ENCODE results near the gene CCDC198.

DNA sequence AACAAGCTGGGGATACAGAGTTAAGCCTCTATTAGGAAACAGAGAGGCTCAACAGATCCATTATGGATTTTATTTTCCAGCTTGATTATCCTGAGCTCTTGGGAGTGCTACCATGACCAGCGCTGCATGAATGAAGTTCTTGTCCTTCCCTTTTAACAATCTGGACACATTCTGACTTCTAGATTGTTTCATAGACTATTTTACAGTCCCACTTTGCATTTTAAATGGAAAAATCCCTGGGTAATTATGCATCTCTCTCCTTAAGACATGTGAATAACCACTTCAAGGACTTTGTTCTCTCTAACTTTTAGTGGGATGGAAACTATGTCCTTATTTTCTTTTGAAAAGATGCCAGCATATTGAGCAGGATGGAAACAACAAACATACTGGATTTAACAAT is 2.0 kb downstream of the CCDC198 start:
- TF ChIP-seq, protein P1, sequence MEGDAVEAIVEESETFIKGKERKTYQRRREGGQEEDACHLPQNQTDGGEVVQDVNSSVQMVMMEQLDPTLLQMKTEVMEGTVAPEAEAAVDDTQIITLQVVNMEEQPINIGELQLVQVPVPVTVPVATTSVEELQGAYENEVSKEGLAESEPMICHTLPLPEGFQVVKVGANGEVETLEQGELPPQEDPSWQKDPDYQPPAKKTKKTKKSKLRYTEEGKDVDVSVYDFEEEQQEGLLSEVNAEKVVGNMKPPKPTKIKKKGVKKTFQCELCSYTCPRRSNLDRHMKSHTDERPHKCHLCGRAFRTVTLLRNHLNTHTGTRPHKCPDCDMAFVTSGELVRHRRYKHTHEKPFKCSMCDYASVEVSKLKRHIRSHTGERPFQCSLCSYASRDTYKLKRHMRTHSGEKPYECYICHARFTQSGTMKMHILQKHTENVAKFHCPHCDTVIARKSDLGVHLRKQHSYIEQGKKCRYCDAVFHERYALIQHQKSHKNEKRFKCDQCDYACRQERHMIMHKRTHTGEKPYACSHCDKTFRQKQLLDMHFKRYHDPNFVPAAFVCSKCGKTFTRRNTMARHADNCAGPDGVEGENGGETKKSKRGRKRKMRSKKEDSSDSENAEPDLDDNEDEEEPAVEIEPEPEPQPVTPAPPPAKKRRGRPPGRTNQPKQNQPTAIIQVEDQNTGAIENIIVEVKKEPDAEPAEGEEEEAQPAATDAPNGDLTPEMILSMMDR (IDR thresholded peaks at IDR 0.05) = no peak
- TF ChIP-seq POLR2A (IDR thresholded peaks at IDR 0.05) (no peak), POLR2AphosphoS5 (IDR thresholded peaks at IDR 0.05) (no peak)

All from gastroesophageal sphincter (tissue), 3 donors.